Endothelial cell of umbilical vein (primary cell): Measurements from ENCODE around the gene WDFY2. TPM values are rescaled to one million over a fixed set of nuclear protein-coding genes. Genes with fewer than 3 reads are reported as not detected.

ENCODE experiments used
- BruUV-seq: library from RNA; stranded (reverse); fragments of 400-500 nt; replicated peaks from 2 replicates; lab custom pipeline; 2021; lab: Mats Ljungman, UMichigan
- CTCF ChIA-PET: fragments of 300-600, 350-600 bp; sonication (Branson Sonifier 250); formaldehyde crosslinking; loops from one replicate; lab custom pipeline; 2021; ENCODE audit warnings: antibody characterized with exemption, inconsistent platforms; lab: Charles Lee
- POLR2A ChIA-PET: fragments of 300-600, 350-600 bp; sonication (Branson Sonifier 250); formaldehyde crosslinking; loops from one replicate; lab custom pipeline; 2021; ENCODE audit warnings: antibody characterized with exemption, inconsistent platforms; lab: Charles Lee
- DNase-seq: peaks from one replicate; pipeline ENCODE4 v3.0.0-alpha.2; 2011; ENCODE audit warnings: low read depth, low spot score
- FAIRE-seq: peaks from 2 replicates; lab custom pipeline; 2011; peaks lifted over from hg19 to GRCh38; lab: Jason Lieb, UNC
- H2AFZ ChIP-seq: 2 replicates; pipeline ENCODE4 v1.6.0; 2012; ENCODE audit warnings: low read depth, low read length, control low read depth, inconsistent platforms
- H3K27ac ChIP-seq: 2 replicates; pipeline ENCODE4 v1.5.1; 2011; ENCODE audit warnings: low read depth, mild to moderate bottlenecking, control low read depth, low read length, moderate library complexity; ENCODE audit not compliant: insufficient read depth
- H3K27me3 ChIP-seq, 2 experiments: 2 replicates each; pipeline versions ENCODE4 v1.6.0 to v1.6.1; 2011; ENCODE audit warnings: low read length in 2 of 2, mixed read lengths in 1 of 2; ENCODE audit not compliant: control insufficient read depth in 2 of 2, insufficient read depth in 2 of 2
- H3K36me3 ChIP-seq, 2 experiments: 2 replicates in 1 of 2; 3 replicates in 1 of 2; pipeline ENCODE4 v1.5.1; 2011; ENCODE audit warnings: low read length in 2 of 2, mild to moderate bottlenecking in 1 of 2, moderate library complexity in 1 of 2; ENCODE audit not compliant: control insufficient read depth in 2 of 2, insufficient read depth in 2 of 2; ENCODE audit errors: extremely low read depth in 1 of 2
- H3K4me1 ChIP-seq: 3 replicates; pipeline ENCODE4 v1.5.1; 2011; ENCODE audit warnings: mild to moderate bottlenecking, low read length; ENCODE audit not compliant: control insufficient read depth, insufficient read depth; ENCODE audit errors: extremely low read depth
- H3K4me2 ChIP-seq: 2 replicates; pipeline ENCODE4 v1.6.1; 2011; ENCODE audit warnings: low read length, control low read depth, mixed read lengths; ENCODE audit not compliant: insufficient read depth
- H3K4me3 ChIP-seq, 3 experiments: fragments of 200-600 bp in 1 of 3; sonication (generic), shearing (Covaris generic) in 1 of 3; replicated peaks in 1 of 3; 2 replicates each; pipeline ENCODE4 v1.5.1; 2011 to 2016; ENCODE audit warnings: control low read depth in 3 of 3, low read length in 3 of 3, mild to moderate bottlenecking in 2 of 3, inconsistent platforms in 1 of 3, low read depth in 1 of 3, moderate library complexity in 1 of 3; ENCODE audit not compliant: insufficient read depth in 1 of 3
- H3K79me2 ChIP-seq: 2 replicates; pipeline ENCODE4 v1.6.0; 2012; ENCODE audit warnings: low read length, inconsistent platforms; ENCODE audit not compliant: control insufficient read depth, insufficient read depth
- H3K9ac ChIP-seq: replicated peaks from 2 replicates; pipeline ENCODE3; 2011; ENCODE audit warnings: low read length, control low read depth; ENCODE audit not compliant: insufficient read depth; ENCODE audit errors: extremely low read depth
- H3K9me1 ChIP-seq: replicated peaks from 3 replicates; pipeline ENCODE4 v1.6.0; 2011; ENCODE audit warnings: mild to moderate bottlenecking, low read length; ENCODE audit not compliant: control insufficient read depth, insufficient read depth; ENCODE audit errors: extremely low read depth
- H3K9me3 ChIP-seq: replicated peaks from 2 replicates; pipeline ENCODE4 v1.5.1; 2012; ENCODE audit warnings: low read length, inconsistent platforms; ENCODE audit not compliant: control insufficient read depth, insufficient read depth
- H4K20me1 ChIP-seq: replicated peaks from 2 replicates; pipeline ENCODE3; 2011; ENCODE audit warnings: mild to moderate bottlenecking, low read length; ENCODE audit not compliant: control insufficient read depth, insufficient read depth; ENCODE audit errors: extremely low read depth
- CTCF ChIP-seq, 2 donors: IDR thresholded peaks; 1 replicate in 1 of 2; 2 replicates in 1 of 2; pipeline ENCODE4 v1.5.1; 2011; ENCODE audit warnings: low read length in 2 of 2, mild to moderate bottlenecking in 2 of 2, moderate library complexity in 2 of 2, control low read depth in 1 of 2, inconsistent platforms in 1 of 2, low read depth in 1 of 2; ENCODE audit not compliant: insufficient read depth in 1 of 2; ENCODE audit errors: extremely low read depth in 1 of 2
- EZH2 ChIP-seq: IDR thresholded peaks from 2 replicates; pipeline ENCODE4 v1.6.1; 2012; ENCODE audit warnings: borderline replicate concordance, low read depth, mild to moderate bottlenecking, moderate library complexity, low read length, inconsistent platforms; ENCODE audit not compliant: severe bottlenecking
- FOS ChIP-seq: IDR thresholded peaks from 2 replicates; pipeline ENCODE4 v1.6.1; 2011; ENCODE audit warnings: mild to moderate bottlenecking, low read length, moderate library complexity, borderline replicate concordance; ENCODE audit not compliant: insufficient read depth
- GATA2 ChIP-seq: IDR thresholded peaks from 2 replicates; pipeline ENCODE4 v1.7.0; 2011; ENCODE audit warnings: low read depth, mild to moderate bottlenecking, moderate library complexity, mixed read lengths, low read length; ENCODE audit not compliant: insufficient read length, insufficient read depth
- JUN ChIP-seq: IDR thresholded peaks from 2 replicates; pipeline ENCODE4 v1.6.1; 2011; ENCODE audit warnings: borderline replicate concordance, low read depth; ENCODE audit not compliant: insufficient read length, insufficient read depth
- MAX ChIP-seq: IDR thresholded peaks from 2 replicates; pipeline ENCODE4 v1.6.1; 2011; ENCODE audit not compliant: insufficient read depth, insufficient read length
- MYC ChIP-seq: IDR thresholded peaks from one replicate; pipeline ENCODE4 v1.6.1; 2011; ENCODE audit warnings: mild to moderate bottlenecking, low read depth, low read length
- POLR2A ChIP-seq: IDR thresholded peaks from 2 replicates; pipeline ENCODE4 v1.6.1; 2012; ENCODE audit warnings: low read depth, mild to moderate bottlenecking, control low read depth, low read length
- POLR2AphosphoS5 ChIP-seq: IDR thresholded peaks from 2 replicates; pipeline ENCODE4 v1.6.1; 2012; ENCODE audit warnings: low read depth, mild to moderate bottlenecking, control low read depth, low read length, moderate library complexity; ENCODE audit not compliant: insufficient read depth
- dilution Hi-C: fragments of 300-500 bp; cut with MboI; formaldehyde crosslinking; loops from one replicate; pipeline ENCODE4 v1.15.0; 2019; ENCODE audit warnings: low sequenced_read_pairs; ENCODE audit not compliant: extremely low pct_ligation_motif_present
- intact Hi-C: fragments of 100-400 bp; cut with micrococcal nuclease; formaldehyde crosslinking; loops from one replicate; pipeline ENCODE4 v1.10.0; 2022
- polyA plus RNA-seq, 4 experiments: library from polyadenylated mRNA; depleted of rRNA in 3 of 4; stranded (reverse) in 3 of 4; unstranded in 1 of 4; fragments of >200 nt; gene quantifications; 2 replicates each; pipeline versions ENCODE4 v1.2.1 to v1.2.3, GENCODE V29; 2011 to 2012; ENCODE audit warnings: missing spikeins in 1 of 4
- total RNA-seq: library from RNA; stranded (reverse); gene quantifications from 2 replicates; pipeline ENCODE4 v1.2.3, GENCODE V29; 2021

Gene WDFY2
- total and polyA plus RNA-seq, 2 donors (not counting 3 experiments of a cell fraction or from before 2014, with no cell fraction given): 2.1 to 5.5 TPM

GRCh38 chr13:51800486-51800885, 216.2 kb downstream of the WDFY2 start:
- Histone ChIP-seq H3K4me1 (peaks cover 28% of the 10 kb centered on the region), H3K4me3 (no peak overlapping the region), H3K36me3 (no peaks in the 10 kb centered on the region), H3K9ac (no peak overlapping the region), H3K9me1 (no peaks in the 10 kb centered on the region), H3K4me2 (no peak overlapping the region), H3K27me3 (no peaks in the 10 kb centered on the region), H3K79me2 (no peaks in the 10 kb centered on the region), H2AFZ (no peak overlapping the region), H4K20me1 (no peaks in the 10 kb centered on the region), H3K9me3 (no peaks in the 10 kb centered on the region), H3K27ac (no peak overlapping the region)
- no TSS peak for BruUV-seq
- intact Hi-C loops: loop anchor here (5.0 to 10.0 kb wide), 4 partner anchors 158 to 654 kb away; partner anchors contain the start of genes ALG11, ATP7B, CKAP2 and VPS36
- TF ChIP-seq MYC (no peak), GATA2 (no peak), EZH2 (no peak)
- FAIRE-seq: no peak
- no peak for DNase-seq
- dilution Hi-C loops: no loop called here
- ChIA-PET POLR2A (no interaction called here), CTCF (no interaction called here)

- Histone ChIP-seq H3K9me1 (no peaks in the 10 kb centered on the region), H4K20me1 (no peaks in the 10 kb centered on the region), H3K79me2 (no peaks in the 10 kb centered on the region), H3K4me2 (peak overlapping the region; percentile 3), H3K27me3 (no peaks in the 10 kb centered on the region), H3K27ac (peak overlapping the region; percentile 92), H3K4me3 (no peak overlapping the region), H3K4me1 (peaks cover 34% of the 10 kb centered on the region), H2AFZ (peak overlapping the region; percentile 74), H3K36me3 (no peaks in the 10 kb centered on the region), H3K9me3 (no peaks in the 10 kb centered on the region), H3K9ac (peak overlapping the region; percentile 22)
- ChIA-PET POLR2A (interaction anchor here (1.4 to 3.1 kb wide), 2 partner anchors 216 to 349 kb away, joined by 3 to 11 read pairs; partner anchors contain the start of gene INTS6), CTCF (interaction anchor here (0.9 to 1.2 kb wide), 2 partner anchors 14 to 653 kb away, joined by 3 to 4 read pairs; no protein-coding TSS in a partner anchor)
- no TSS peak for BruUV-seq
- intact Hi-C loops (loop anchor here (2.0 to 10.0 kb wide), 5 partner anchors 37 to 654 kb away; partner anchors contain the start of genes ALG11, ATP7B, CKAP2 and VPS36), dilution Hi-C loops (no loop called here)
- TF ChIP-seq EZH2: no peak
- no peak for TF ChIP-seq FOS
- no peak for TF ChIP-seq CTCF (IDR thresholded peaks at IDR 0.05; ENCODE audit: extremely low read depth in 1 of 2, insufficient read depth in 1 of 2, low read depth in 1 of 2, low read length in 2 of 2)
- TF ChIP-seq POLR2A: no peak
- no peak for TF ChIP-seq POLR2AphosphoS5
- no peak for TF ChIP-seq GATA2
- no peak for TF ChIP-seq MAX
- TF ChIP-seq MYC: no peak
- no peak for TF ChIP-seq JUN
- FAIRE-seq (no peak), DNase-seq (peak; percentile 54)
Measured at GRCh38 chr13:51801631-51802099, 217.4 kb downstream of the WDFY2 start.
